HepG2 (cell line): ENCODE measurements around the gene CRY1. TPM values are rescaled to one million over a fixed set of nuclear protein-coding genes. Genes with fewer than 3 reads are reported as not detected.

Experiments used
- DBP ChIP-seq: sonication (generic); formaldehyde crosslinking; IDR thresholded peaks from 2 replicates; pipeline ENCODE4 v1.4.0; 2020; ENCODE audit warnings: missing genetic modification reagents; ENCODE audit errors: not compliant biosample characterization
- FOXO4 ChIP-seq: sonication (generic); formaldehyde crosslinking; conservative IDR thresholded peaks from 2 replicates; pipeline ENCODE4 v1.8.1; 2023; ENCODE audit warnings: missing genetic modification reagents
- GATAD1 ChIP-seq: IDR thresholded peaks from 2 replicates; pipeline ENCODE4 v1.6.1; 2016; ENCODE audit warnings: missing genetic modification reagents, missing compliant biosample characterization
- HOXA7 ChIP-seq: sonication (generic); formaldehyde crosslinking; IDR thresholded peaks from 2 replicates; pipeline ENCODE4 v1.8.1; 2022; ENCODE audit warnings: mild to moderate bottlenecking, missing genetic modification reagents, moderate library complexity
- IRF9 ChIP-seq: sonication (generic); formaldehyde crosslinking; IDR thresholded peaks from 2 replicates; pipeline ENCODE4 v1.8.0; 2022; ENCODE audit warnings: missing genetic modification reagents, mild to moderate bottlenecking, borderline replicate concordance
- ISX ChIP-seq: sonication (generic); formaldehyde crosslinking; conservative IDR thresholded peaks from 2 replicates; pipeline ENCODE4 v1.5.0; 2020; ENCODE audit warnings: missing genetic modification reagents
- KLF13 ChIP-seq: sonication (generic); formaldehyde crosslinking; IDR thresholded peaks from 2 replicates; pipeline ENCODE4 v1.4.0; 2020; ENCODE audit warnings: mild to moderate bottlenecking, missing genetic modification reagents
- MEIS1 ChIP-seq: sonication (generic); formaldehyde crosslinking; IDR thresholded peaks from 2 replicates; pipeline ENCODE4 v1.9.0; 2021; ENCODE audit warnings: mild to moderate bottlenecking, missing genetic modification reagents, moderate library complexity, borderline replicate concordance
- NFIC ChIP-seq: IDR thresholded peaks from 2 replicates; pipeline ENCODE4 v1.6.1; 2012; ENCODE audit warnings: mild to moderate bottlenecking, low read length, inconsistent platforms
- RAD51 ChIP-seq: fragments of 450-650 bp; IDR thresholded peaks from 2 replicates; pipeline ENCODE4 v1.6.1; 2016; ENCODE audit warnings: borderline replicate concordance
- SKI ChIP-seq: fragments of 450-650 bp; IDR thresholded peaks from one replicate; pipeline ENCODE4 v1.6.1; 2018; ENCODE audit warnings: mild to moderate bottlenecking; ENCODE audit not compliant: partially characterized antibody
- SP5 ChIP-seq: IDR thresholded peaks from 2 replicates; pipeline ENCODE4 v1.6.1; 2016; ENCODE audit warnings: low read depth, borderline replicate concordance
- STAG1 ChIP-seq: sonication (generic); formaldehyde crosslinking; IDR thresholded peaks from 2 replicates; pipeline ENCODE4 v1.4.0; 2020; ENCODE audit warnings: missing genetic modification reagents
- THAP11 ChIP-seq: IDR thresholded peaks from 2 replicates; pipeline ENCODE4 v1.6.1; 2016; ENCODE audit warnings: missing biosample characterization, missing genetic modification reagents
- ZC3H13 ChIP-seq: sonication (generic); formaldehyde crosslinking; IDR thresholded peaks from 2 replicates; pipeline ENCODE4 v1.8.1; 2023; ENCODE audit warnings: mild to moderate bottlenecking, missing genetic modification reagents, moderate library complexity
- ZFP36L2 ChIP-seq: sonication (generic); formaldehyde crosslinking; IDR thresholded peaks from 2 replicates; pipeline ENCODE4 v1.4.0; 2020; ENCODE audit warnings: missing genetic modification reagents
- ZNF124 ChIP-seq: sonication (generic); formaldehyde crosslinking; IDR thresholded peaks from 2 replicates; pipeline ENCODE4 v1.4.0; 2020; ENCODE audit warnings: missing genetic modification reagents
- ZNF136 ChIP-seq: sonication (generic); formaldehyde crosslinking; IDR thresholded peaks from 2 replicates; pipeline ENCODE4 v1.8.1; 2022; ENCODE audit warnings: low read depth, mild to moderate bottlenecking, moderate library complexity, missing genetic modification reagents
- ZNF710 ChIP-seq: sonication (generic); formaldehyde crosslinking; IDR thresholded peaks from 2 replicates; pipeline ENCODE4 v1.5.0; 2020; ENCODE audit warnings: mild to moderate bottlenecking, missing genetic modification reagents, borderline replicate concordance
- polyA plus RNA-seq, 8 experiments: library from polyadenylated mRNA; depleted of rRNA in 3 of 8; stranded (reverse) in 7 of 8; unstranded in 1 of 8; fragments of >200 nt; fragmentation: Illumina TruSeq in 4 of 8; extraction: Trizol in 4 of 8; gene quantifications; 2 replicates each; pipeline versions ENCODE4 v1.2.1 to v1.2.3, GENCODE V29; 2011 to 2016; ENCODE audit warnings: low read depth in 4 of 8, missing spikeins in 1 of 8, mixed read lengths in 1 of 8; ENCODE audit not compliant: insufficient read depth in 1 of 8
- total RNA-seq, 5 experiments: library from RNA; depleted of rRNA; stranded (reverse); fragments of >200 nt; fragmentation: Illumina TruSeq; extraction: Trizol; gene quantifications; 2 replicates each; pipeline ENCODE4 v1.2.3, GENCODE V29; 2016; ENCODE audit warnings: low read depth in 1 of 5
- TF ChIP-seq, protein P1 (sequence below): fragments of 450-650 bp; IDR thresholded peaks from 2 replicates; pipeline ENCODE4 v1.6.1; 2017
- TF ChIP-seq, protein P2 (sequence below): sonication (generic); formaldehyde crosslinking; IDR thresholded peaks from 2 replicates; pipeline ENCODE4 v1.8.0; 2022; ENCODE audit warnings: missing genetic modification reagents, mild to moderate bottlenecking, moderate library complexity, borderline replicate concordance

Gene CRY1
- total and polyA plus RNA-seq, 2 of the 13 experiments (the other 11 are each of a cell fraction or from before 2014, with no cell fraction given), result 11.4 to 13.9 TPM

DNA sequence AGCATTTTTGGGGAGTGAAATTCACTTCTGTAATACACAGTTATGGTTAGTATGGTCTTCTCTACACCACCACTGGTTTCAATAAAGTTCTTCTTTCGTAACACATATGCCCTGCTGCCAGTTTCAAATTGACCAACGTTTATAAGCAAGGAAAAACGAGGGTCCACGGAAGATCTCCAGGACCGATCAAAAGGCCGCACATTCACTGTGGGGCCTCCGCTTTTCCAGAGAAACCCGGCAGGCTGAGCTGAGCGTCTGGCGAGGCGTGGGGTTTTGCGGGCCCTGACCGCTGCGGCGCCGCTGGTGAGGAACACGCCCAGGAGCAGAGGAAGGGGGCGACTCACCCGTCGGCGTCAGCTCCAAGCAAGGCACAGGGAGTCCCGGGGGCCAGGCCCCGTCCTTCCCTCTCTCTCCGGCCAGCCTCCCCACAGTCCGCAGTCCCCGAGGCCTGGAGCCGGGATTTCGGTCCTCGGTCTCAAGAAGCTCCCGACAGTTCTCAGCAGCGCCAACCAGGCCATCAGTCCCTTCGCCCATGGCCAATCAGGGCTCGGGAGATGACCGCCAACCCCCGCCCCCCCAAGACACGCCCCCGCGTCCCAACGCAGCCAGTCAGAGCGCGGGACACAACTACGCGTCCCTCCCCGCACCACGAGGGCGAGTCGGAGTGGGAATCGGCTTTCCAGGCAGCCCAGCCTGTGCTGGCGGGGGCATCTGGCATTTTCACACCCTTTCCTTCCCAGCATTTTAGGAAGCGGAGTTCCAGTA is 106.5 kb downstream of the CRY1 start, which contains the start of gene MTERF2 (continued):
- TF ChIP-seq ZNF710 (no peak; the same call in 1 of the 2 replicates), NFIC (no peak), SP5 (CRISPR knock-in tag) (peak; percentile 20; the same call in 1 of the 2 replicates), THAP11 (CRISPR knock-in tag) (no peak), MEIS1 (CRISPR knock-in tag) (peak; percentile 62; the same call in 1 of the 2 replicates), ZNF136 (no peak), ISX (CRISPR knock-in tag) (no peak), IRF9 (CRISPR knock-in tag) (peak; percentile 44; the same call in 1 of the 2 replicates), ZFP36L2 (CRISPR knock-in tag) (no peak), ZC3H13 (CRISPR knock-in tag) (no peak), GATAD1 (0 out of 2 replicates have a peak, but pooled peaks have one; percentile 9), HOXA7 (CRISPR knock-in tag) (no peak), KLF13 (CRISPR knock-in tag) (0 out of 2 replicates have a peak, but pooled peaks have one; percentile 34), RAD51 (no peak), DBP (CRISPR knock-in tag) (no peak), FOXO4 (CRISPR knock-in tag) (no peak), STAG1 (CRISPR knock-in tag) (no peak), SKI (no peak), ZNF124 (CRISPR knock-in tag) (no peak)
- TF ChIP-seq, protein P1, sequence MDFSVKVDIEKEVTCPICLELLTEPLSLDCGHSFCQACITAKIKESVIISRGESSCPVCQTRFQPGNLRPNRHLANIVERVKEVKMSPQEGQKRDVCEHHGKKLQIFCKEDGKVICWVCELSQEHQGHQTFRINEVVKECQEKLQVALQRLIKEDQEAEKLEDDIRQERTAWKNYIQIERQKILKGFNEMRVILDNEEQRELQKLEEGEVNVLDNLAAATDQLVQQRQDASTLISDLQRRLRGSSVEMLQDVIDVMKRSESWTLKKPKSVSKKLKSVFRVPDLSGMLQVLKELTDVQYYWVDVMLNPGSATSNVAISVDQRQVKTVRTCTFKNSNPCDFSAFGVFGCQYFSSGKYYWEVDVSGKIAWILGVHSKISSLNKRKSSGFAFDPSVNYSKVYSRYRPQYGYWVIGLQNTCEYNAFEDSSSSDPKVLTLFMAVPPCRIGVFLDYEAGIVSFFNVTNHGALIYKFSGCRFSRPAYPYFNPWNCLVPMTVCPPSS, result no peak
- TF ChIP-seq, protein P2, sequence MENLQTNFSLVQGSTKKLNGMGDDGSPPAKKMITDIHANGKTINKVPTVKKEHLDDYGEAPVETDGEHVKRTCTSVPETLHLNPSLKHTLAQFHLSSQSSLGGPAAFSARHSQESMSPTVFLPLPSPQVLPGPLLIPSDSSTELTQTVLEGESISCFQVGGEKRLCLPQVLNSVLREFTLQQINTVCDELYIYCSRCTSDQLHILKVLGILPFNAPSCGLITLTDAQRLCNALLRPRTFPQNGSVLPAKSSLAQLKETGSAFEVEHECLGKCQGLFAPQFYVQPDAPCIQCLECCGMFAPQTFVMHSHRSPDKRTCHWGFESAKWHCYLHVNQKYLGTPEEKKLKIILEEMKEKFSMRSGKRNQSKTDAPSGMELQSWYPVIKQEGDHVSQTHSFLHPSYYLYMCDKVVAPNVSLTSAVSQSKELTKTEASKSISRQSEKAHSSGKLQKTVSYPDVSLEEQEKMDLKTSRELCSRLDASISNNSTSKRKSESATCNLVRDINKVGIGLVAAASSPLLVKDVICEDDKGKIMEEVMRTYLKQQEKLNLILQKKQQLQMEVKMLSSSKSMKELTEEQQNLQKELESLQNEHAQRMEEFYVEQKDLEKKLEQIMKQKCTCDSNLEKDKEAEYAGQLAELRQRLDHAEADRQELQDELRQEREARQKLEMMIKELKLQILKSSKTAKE (CRISPR knock-in tag), result no peak
